ENCODE measurements around the gene ATG13. TPM values are rescaled to one million over a fixed set of nuclear protein-coding genes. Genes with fewer than 3 reads are reported as not detected.

Gene ATG13
- total RNA-seq, 2 donors from 2014 or later = 110 to 129 TPM

DNA sequence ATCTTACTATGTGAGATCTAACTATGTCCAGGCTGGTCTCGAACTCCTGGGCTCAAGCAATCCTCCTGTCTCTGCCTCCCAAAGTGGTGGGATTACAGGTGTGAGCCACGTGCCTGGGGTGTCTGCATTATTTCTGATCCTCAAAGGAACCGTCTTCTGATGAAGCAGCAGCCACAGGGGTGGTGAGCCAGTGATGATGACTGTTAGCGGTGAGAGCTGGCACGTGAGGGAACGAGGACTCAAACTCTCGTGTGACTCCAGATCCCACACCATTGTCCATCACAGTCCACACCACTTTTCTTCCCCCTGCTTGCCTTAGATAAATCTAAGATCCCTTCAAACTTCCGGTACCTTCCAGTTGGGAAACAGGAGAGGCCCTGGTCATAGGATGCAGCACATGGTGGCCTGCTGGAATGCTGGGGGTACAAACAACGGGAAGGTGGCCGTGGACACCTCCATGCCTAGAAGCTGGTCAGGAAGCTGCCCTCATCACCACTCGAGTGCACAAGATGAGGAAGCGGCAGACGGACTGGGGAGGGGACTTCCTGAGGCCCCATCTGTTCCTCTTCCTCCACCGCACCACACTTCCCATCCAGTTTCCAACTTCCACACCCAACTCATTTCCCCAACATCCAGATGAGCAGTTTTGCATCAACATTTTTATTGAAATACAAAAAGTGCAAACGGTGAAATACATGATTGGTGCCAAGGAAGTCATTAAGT lies 59.2 kb downstream of the ATG13 start:
- Mint-ChIP-seq H3K27me3 (no peaks in the 10 kb centered on the region), H3K4me1 (peaks cover 42% of the 10 kb centered on the region), H3K4me3 (peak overlapping the region; percentile 44), H3K27ac (peak overlapping the region; percentile 84), H3K36me3 (ENCODE audit: low read depth) (peaks cover 2% of the 10 kb centered on the region)
- no peak for DNase-seq
- no peaks in the 10 kb centered on the region for H3K9me3 ChIP-seq (ENCODE audit: control insufficient read depth, low read length, poor library complexity, severe bottlenecking)
- no peak for ATAC-seq

GRCh38 chr11:46677169-46677568 lies 59.8 kb downstream of the ATG13 start:
- ATAC-seq (no peak), DNase-seq (no peak)
- no peaks in the 10 kb centered on the region for H3K9me3 ChIP-seq (ENCODE audit: control insufficient read depth, low read length, poor library complexity, severe bottlenecking)
- peaks cover 36% of the 10 kb centered on the region for H3K4me1 Mint-ChIP-seq
- no peaks in the 10 kb centered on the region for H3K27me3 Mint-ChIP-seq
- peak overlapping the region; percentile 84 for H3K27ac Mint-ChIP-seq
- H3K4me3 Mint-ChIP-seq = peak overlapping the region; percentile 44
- peaks cover 2% of the 10 kb centered on the region for H3K36me3 Mint-ChIP-seq (ENCODE audit: low read depth)

- DNase-seq (no peak), ATAC-seq (no peak)
- Mint-ChIP-seq H3K27ac (peak overlapping the region; percentile 85), H3K27me3 (no peaks in the 10 kb centered on the region), H3K4me1 (peaks cover 28% of the 10 kb centered on the region), H3K36me3 (ENCODE audit: low read depth) (no peaks in the 10 kb centered on the region), H3K4me3 (peak overlapping the region; percentile 26)
- H3K9me3 ChIP-seq (ENCODE audit: control insufficient read depth, low read length, poor library complexity, severe bottlenecking) = no peaks in the 10 kb centered on the region
These were observed 60.8 kb downstream of the ATG13 start for GRCh38 chr11:46677991-46678740.

GRCh38 chr11:46678741-46679130 lies 61.4 kb downstream of the ATG13 start:
- no peaks in the 10 kb centered on the region for H3K36me3 Mint-ChIP-seq (ENCODE audit: low read depth)
- peaks cover 25% of the 10 kb centered on the region for H3K4me1 Mint-ChIP-seq
- no peak for DNase-seq
- H3K4me3 Mint-ChIP-seq = peak overlapping the region; percentile 26
- H3K27me3 Mint-ChIP-seq = no peaks in the 10 kb centered on the region
- H3K27ac Mint-ChIP-seq = peak overlapping the region; percentile 85
- no peaks in the 10 kb centered on the region for H3K9me3 ChIP-seq (ENCODE audit: control insufficient read depth, low read length, poor library complexity, severe bottlenecking)
- no peak for ATAC-seq

- Mint-ChIP-seq H3K27me3 (no peaks in the 10 kb centered on the region), H3K4me3 (no peak overlapping the region), H3K4me1 (peaks cover 21% of the 10 kb centered on the region), H3K27ac (no peak overlapping the region), H3K36me3 (ENCODE audit: low read depth) (no peaks in the 10 kb centered on the region)
- no peaks in the 10 kb centered on the region for H3K9me3 ChIP-seq (ENCODE audit: control insufficient read depth, low read length, poor library complexity, severe bottlenecking)
- DNase-seq = no peak
- no peak for ATAC-seq
These were observed 62.1 kb downstream of the ATG13 start for GRCh38 chr11:46679241-46680163.

GRCh38 chr11:46680164-46680760 lies 62.9 kb downstream of the ATG13 start:
- H3K9me3 ChIP-seq (ENCODE audit: control insufficient read depth, low read length, poor library complexity, severe bottlenecking) = no peaks in the 10 kb centered on the region
- DNase-seq (no peak), ATAC-seq (no peak)
- peak overlapping the region; percentile 37 for H3K27ac Mint-ChIP-seq
- H3K36me3 Mint-ChIP-seq (ENCODE audit: low read depth) = no peaks in the 10 kb centered on the region
- H3K4me3 Mint-ChIP-seq = no peak overlapping the region
- H3K4me1 Mint-ChIP-seq = peaks cover 15% of the 10 kb centered on the region
- H3K27me3 Mint-ChIP-seq = no peaks in the 10 kb centered on the region

DNA sequence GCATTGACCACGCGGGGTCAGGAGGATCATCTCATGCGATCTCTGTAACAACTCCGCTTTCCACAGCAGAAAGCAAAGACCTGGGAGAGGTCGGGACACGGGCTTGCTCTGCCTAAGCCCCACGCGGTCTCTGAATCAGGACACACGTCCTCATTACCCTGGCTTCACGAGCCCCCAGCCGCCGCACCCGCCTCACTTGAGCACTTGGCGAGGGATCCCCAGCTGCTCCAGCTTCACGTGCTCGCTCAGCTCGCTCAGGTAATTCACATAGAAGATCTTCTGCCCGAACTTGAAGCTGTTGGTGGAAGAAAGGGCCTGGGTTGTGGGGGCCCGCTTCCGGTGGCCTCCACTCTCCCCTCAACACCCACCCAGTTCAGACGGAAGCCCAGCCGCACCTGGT lies 63.5 kb downstream of the ATG13 start:
- H3K27ac Mint-ChIP-seq = peak overlapping the region; percentile 37
- H3K9me3 ChIP-seq (ENCODE audit: control insufficient read depth, low read length, poor library complexity, severe bottlenecking) = no peaks in the 10 kb centered on the region
- DNase-seq (no peak), ATAC-seq (no peak)
- H3K4me1 Mint-ChIP-seq = peaks cover 11% of the 10 kb centered on the region
- H3K27me3 Mint-ChIP-seq = no peaks in the 10 kb centered on the region
- no peaks in the 10 kb centered on the region for H3K36me3 Mint-ChIP-seq (ENCODE audit: low read depth)
- no peak overlapping the region for H3K4me3 Mint-ChIP-seq

DNA sequence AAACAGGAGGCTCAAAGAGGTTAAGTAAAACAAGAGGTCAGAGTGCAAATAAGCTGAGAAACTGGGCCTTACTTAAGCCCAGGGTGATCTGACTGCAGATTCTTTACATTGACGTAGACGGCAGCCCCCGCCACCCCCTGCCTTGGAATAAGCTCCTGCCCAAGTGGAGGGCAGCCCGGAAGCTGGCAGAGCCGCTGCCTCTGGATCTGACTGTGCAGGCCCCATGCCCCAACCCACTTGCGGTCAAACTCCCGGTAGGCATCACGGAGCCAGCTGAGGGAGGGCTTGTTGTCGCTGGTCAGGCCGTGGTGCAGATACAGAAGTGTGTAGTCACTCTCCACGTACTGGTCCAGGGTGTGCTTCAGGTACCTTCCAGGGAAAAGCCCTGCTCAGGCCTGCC lies 64.5 kb downstream of the ATG13 start:
- peaks cover 6% of the 10 kb centered on the region for H3K4me1 Mint-ChIP-seq
- no peaks in the 10 kb centered on the region for H3K27me3 Mint-ChIP-seq
- ATAC-seq (no peak), DNase-seq (no peak)
- no peak overlapping the region for H3K4me3 Mint-ChIP-seq
- H3K9me3 ChIP-seq (ENCODE audit: control insufficient read depth, low read length, poor library complexity, severe bottlenecking) = no peaks in the 10 kb centered on the region
- no peak overlapping the region for H3K27ac Mint-ChIP-seq
- H3K36me3 Mint-ChIP-seq (ENCODE audit: low read depth) = no peaks in the 10 kb centered on the region

DNA sequence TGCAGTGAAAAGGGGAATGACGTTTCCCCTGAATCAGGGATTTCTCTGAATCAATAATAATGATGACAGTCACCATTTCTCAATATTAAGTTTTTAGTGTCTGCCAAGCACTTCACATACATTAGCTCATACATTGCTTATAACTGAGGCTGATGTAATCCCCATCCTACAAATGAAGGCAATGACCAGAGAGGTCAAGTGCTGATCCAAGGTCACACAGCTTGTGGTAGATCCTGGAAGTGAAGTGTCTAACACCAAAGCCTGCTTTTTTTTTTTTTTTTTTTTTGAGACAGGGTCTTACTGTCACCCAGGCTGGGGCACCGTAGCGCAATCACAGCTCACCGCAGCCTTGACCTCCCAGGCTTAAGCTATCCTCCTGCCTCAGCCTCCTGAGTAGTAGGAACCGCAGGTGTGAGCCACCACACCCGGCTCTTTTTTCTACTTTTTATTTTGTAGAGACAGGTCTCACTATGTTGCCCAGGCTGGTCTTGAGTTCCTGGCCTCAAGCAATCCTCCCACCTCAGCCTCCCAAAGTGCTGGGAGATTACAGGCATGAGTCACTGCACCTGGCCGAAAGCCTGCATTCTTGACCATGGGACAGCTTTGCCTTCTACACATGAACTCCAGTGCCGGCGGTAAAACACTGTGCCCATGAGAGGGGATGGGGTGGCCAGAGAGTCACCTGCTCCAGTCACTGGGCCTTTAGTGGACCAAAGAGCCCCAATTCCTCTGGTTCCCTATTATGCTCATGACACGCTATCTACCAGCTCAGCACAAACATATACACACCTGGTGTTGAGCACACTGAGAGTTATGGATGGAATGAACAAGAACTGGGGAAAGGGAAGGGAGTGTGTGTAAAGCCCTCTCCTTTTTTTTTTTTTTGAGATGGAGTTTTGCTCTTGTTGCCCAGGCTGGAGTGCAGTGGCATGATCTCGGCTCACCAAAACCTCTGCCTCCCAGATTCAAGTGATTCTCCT lies 65.7 kb downstream of the ATG13 start:
- no peaks in the 10 kb centered on the region for H3K9me3 ChIP-seq (ENCODE audit: control insufficient read depth, low read length, poor library complexity, severe bottlenecking)
- ATAC-seq (no peak), DNase-seq (no peak)
- H3K4me3 Mint-ChIP-seq = no peak overlapping the region
- no peaks in the 10 kb centered on the region for H3K27me3 Mint-ChIP-seq
- H3K4me1 Mint-ChIP-seq = no peaks in the 10 kb centered on the region
- H3K27ac Mint-ChIP-seq = no peak overlapping the region
- no peaks in the 10 kb centered on the region for H3K36me3 Mint-ChIP-seq (ENCODE audit: low read depth)

DNA sequence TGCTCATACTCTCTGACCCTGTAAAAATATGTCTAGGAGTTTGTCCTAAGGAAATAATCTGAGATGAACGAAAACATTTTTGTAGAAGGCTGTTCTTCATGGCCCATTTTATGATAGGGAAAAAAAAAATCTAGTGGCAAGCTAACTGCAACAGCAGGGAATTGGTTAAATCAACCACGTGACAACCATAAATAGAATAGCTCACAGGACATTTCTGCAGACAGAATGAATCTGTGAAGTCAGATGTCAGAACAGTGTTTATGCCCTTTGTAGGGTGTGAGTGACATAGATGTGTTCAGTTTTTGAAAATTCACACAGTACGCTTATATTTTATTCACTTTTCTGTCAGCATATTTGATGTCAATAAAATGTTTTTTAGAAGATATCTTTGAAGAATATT lies 67.0 kb downstream of the ATG13 start:
- Mint-ChIP-seq H3K4me1 (no peaks in the 10 kb centered on the region), H3K27ac (no peak overlapping the region), H3K36me3 (ENCODE audit: low read depth) (no peaks in the 10 kb centered on the region), H3K4me3 (no peak overlapping the region), H3K27me3 (no peaks in the 10 kb centered on the region)
- ATAC-seq (no peak), DNase-seq (no peak)
- H3K9me3 ChIP-seq (ENCODE audit: control insufficient read depth, low read length, poor library complexity, severe bottlenecking) = no peaks in the 10 kb centered on the region

DNA sequence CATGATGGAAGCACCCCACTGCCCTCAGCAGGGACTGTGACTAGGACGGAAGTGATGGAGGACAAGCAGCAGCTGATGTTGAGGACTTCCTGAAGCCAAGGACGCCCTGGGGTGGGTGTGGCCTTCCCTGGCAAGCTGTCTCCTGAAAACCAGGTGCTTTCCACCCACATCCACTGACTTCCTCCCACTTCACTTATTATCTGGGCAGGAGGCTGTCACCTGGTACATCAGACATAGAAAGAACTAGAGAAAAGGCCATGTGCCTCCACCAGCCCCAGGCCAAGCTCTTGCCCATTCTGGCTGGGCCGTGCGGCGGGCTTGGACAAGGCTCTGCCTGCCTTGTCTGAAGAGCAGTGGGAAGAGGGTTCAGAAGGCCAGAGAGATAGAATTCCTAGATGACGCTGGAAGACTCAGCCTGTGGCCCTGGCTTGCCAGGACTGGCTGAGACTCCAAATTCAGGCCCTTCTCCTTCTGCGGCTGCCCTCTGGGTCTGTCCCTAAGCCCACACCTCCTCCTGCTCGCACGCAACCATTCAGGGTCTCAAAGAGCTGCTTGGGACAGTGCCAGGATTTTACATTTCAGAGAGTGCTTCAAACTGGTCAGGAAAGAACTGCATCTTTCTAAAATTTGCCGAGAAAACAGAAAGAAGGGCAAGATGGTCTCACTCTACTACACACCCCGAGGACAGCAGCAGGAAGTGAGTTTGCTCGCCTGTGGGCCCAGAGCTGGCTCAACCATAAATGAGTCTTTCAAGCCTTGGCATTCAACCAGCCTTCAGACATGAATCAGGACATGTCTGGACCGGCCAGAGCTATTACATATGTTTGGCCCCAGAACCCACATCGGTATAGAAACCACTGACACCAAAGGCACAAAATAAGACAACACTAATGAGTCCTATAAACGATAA lies 69.8 kb downstream of the ATG13 start:
- no peaks in the 10 kb centered on the region for H3K9me3 ChIP-seq (ENCODE audit: control insufficient read depth, low read length, poor library complexity, severe bottlenecking)
- DNase-seq = no peak
- ATAC-seq = no peak
- H3K27me3 Mint-ChIP-seq = no peaks in the 10 kb centered on the region
- H3K36me3 Mint-ChIP-seq (ENCODE audit: low read depth) = no peaks in the 10 kb centered on the region
- H3K4me1 Mint-ChIP-seq = peaks cover 3% of the 10 kb centered on the region
- H3K27ac Mint-ChIP-seq = peak overlapping the region; percentile 61
- H3K4me3 Mint-ChIP-seq = no peak overlapping the region

Data from T-helper 17 cell (primary cell).